ENCODE results near the gene FOXP2. TPM values are rescaled to one million over a fixed set of nuclear protein-coding genes. Genes with fewer than 3 reads are reported as not detected.

The FOXP2 gene
- total and polyA plus RNA-seq, 2 donors (not counting 3 experiments of a cell fraction or from before 2014, with no cell fraction given), result 0.37 to 2.7 TPM

- no peaks in the 10 kb centered on the region for H3K79me2 ChIP-seq (ENCODE audit: control insufficient read depth, insufficient read depth, low read length)
- no peak overlapping the region for H2AFZ ChIP-seq (ENCODE audit: low read depth, low read length)
- TF ChIP-seq EZH2 (IDR thresholded peaks at IDR 0.05; ENCODE audit: borderline replicate concordance, low read depth, low read length, severe bottlenecking), result no peak
- TF ChIP-seq CTCF (IDR thresholded peaks at IDR 0.05; ENCODE audit: extremely low read depth in 1 of 2, insufficient read depth in 1 of 2, low read depth in 1 of 2, low read length in 2 of 2), result no peak
- TF ChIP-seq JUN (IDR thresholded peaks at IDR 0.05; ENCODE audit: borderline replicate concordance, insufficient read depth, insufficient read length, low read depth), result no peak
- no peak for TF ChIP-seq POLR2A (IDR thresholded peaks at IDR 0.05; ENCODE audit: low read depth, low read length)
- TF ChIP-seq MYC (IDR thresholded peaks at IDR 0.05; ENCODE audit: low read depth, low read length), result no peak
- TF ChIP-seq FOS (IDR thresholded peaks at IDR 0.05; ENCODE audit: borderline replicate concordance, insufficient read depth, low read length), result no peak
- TF ChIP-seq POLR2AphosphoS5 (IDR thresholded peaks at IDR 0.05; ENCODE audit: insufficient read depth, low read depth, low read length), result no peak
- no peak for TF ChIP-seq GATA2 (IDR thresholded peaks at IDR 0.05; ENCODE audit: insufficient read depth, insufficient read length, low read depth, low read length)
- TF ChIP-seq MAX (IDR thresholded peaks at IDR 0.05; ENCODE audit: insufficient read depth, insufficient read length), result no peak
- DNase-seq (ENCODE audit: low read depth, low spot score), result no peak
- no peaks in the 10 kb centered on the region for H3K9me1 ChIP-seq (replicated peaks; ENCODE audit: control insufficient read depth, extremely low read depth, insufficient read depth, low read length)
- dilution Hi-C loops (cut with MboI; ENCODE audit: extremely low pct_ligation_motif_present, low sequenced_read_pairs), result no loop called here
- intact Hi-C loops (cut with micrococcal nuclease), result no loop called here
- no TSS peak for BruUV-seq (replicated peaks)
- H3K27me3 ChIP-seq (ENCODE audit: control insufficient read depth in 2 of 2, insufficient read depth in 2 of 2, low read length in 2 of 2), result no peaks in the 10 kb centered on the region
- H3K9ac ChIP-seq (replicated peaks; ENCODE audit: extremely low read depth, insufficient read depth, low read length), result no peak overlapping the region
- no peaks in the 10 kb centered on the region for H3K4me1 ChIP-seq (ENCODE audit: control insufficient read depth, extremely low read depth, insufficient read depth, low read length)
- ChIA-PET CTCF (interaction anchor here (1.0 kb wide), 1 partner anchor 107 kb away, joined by 4 read pairs; no protein-coding TSS in a partner anchor), POLR2A (no interaction called here)
- no peak overlapping the region for H3K4me2 ChIP-seq (ENCODE audit: insufficient read depth, low read length)
- no peaks in the 10 kb centered on the region for H3K36me3 ChIP-seq (ENCODE audit: control insufficient read depth in 2 of 2, extremely low read depth in 1 of 2, insufficient read depth in 2 of 2, low read length in 2 of 2)
- no peak for FAIRE-seq
- no peaks in the 10 kb centered on the region for H3K9me3 ChIP-seq (replicated peaks; ENCODE audit: control insufficient read depth, insufficient read depth, low read length)
- H3K27ac ChIP-seq (ENCODE audit: insufficient read depth, low read depth, low read length), result no peak overlapping the region
- no peak overlapping the region for H3K4me3 ChIP-seq (replicated peaks in 1 of 3; ENCODE audit: insufficient read depth in 1 of 3, low read depth in 1 of 3, low read length in 3 of 3)
- H4K20me1 ChIP-seq (replicated peaks; ENCODE audit: control insufficient read depth, extremely low read depth, insufficient read depth, low read length), result no peaks in the 10 kb centered on the region
Measured at GRCh38 chr7:114432703-114433102, 18.1 kb downstream of the FOXP2 start.

Data from endothelial cell of umbilical vein (primary cell).